ENCODE data around the gene TCAF2.
"Not testable (repeated sequence)": the region's sequence is repeated elsewhere in the genome, so short reads cannot be mapped to it uniquely, and the experiment has no call there.

TCAF2 gene

DNA sequence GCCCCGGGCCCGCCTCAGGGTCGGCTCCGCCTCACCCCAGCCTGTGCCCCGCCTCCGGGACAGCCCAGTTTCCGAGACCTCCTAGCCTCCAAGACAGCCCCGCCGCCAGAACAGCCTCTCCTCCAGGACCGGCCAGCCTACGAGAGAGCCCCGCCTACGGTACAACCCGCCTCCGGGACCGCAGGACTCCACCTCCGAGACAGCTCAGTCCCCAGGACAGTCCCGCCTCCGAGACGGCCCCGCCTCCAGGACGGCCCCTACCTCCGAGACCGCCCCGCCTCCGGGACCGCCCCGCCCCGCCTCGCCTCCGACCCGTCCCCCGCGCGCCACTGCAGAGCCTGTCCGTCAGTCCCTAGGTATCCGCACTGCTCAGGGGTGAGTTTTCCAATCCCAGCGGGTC is at the start of gene TCAF2:
Gene TCAF2 (plus strand): TSS at position 329 of the 400 bp plus-strand sequence.
- DNase-seq: not testable (repeated sequence)

DNA sequence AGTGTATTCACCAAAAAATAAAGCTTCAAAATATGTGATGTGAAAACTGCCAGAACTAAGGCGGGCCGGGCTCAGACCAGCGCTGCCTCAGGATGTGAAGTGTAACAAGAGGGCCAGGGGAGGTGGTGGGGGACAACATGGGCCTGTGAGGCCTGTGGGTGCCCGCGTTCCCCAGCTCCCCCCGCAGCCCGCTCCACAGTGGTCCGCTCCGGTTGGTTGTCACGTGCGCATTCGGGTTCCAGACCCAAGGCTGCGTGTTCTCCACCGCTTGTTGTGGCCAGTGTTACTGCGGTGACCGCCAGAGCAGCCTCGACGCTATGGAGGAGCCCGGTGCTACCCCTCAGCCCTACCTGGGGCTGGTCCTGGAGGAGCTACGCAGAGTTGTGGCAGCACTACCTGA is 49.3 kb upstream of the TCAF2 start, which contains the start of gene CTAGE15:
Gene CTAGE15 (plus strand): TSS at position 301 of the 400 bp plus-strand sequence. CDS start 17 bp downstream, at position 318.
- DNase-seq: not testable (repeated sequence)

DNA sequence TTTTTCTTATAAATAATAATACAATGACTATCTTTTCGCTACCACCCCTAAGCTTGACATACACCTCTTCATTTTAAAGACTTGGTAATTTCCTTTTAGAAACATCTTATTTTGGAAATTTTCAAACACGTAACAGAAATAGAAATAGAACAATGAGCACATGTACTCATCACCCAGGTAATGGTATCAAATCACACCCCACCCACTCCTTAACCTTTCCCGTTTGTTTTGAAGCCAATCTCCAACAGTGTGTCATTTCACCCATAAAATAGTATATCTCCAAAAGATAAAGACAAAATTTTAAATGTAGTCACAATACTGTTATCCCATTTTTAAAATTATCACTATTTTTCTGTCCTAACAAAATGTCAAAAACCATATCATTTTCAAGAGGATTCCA is 32.6 kb upstream of the TCAF2 start:
- not testable (repeated sequence) for DNase-seq

DNA sequence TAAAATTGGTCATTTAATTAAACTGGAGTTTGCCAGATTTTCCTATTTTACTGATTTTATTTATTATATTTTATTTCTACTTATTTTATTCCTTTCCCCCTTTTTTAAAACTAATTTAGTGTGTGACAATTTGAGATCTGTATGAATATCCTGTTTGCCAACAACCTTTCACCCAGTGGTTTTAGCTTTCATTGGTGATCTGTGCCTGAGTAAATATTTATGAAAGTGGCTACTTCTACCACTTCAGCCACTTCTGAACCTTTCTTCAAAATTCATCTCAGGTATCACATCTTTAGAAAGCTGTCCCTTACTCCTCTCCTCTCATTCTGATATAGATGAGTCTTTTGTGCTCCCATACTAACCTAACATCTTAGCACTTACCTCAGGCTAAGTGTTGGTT is 30.9 kb upstream of the TCAF2 start:
- DNase-seq: not testable (repeated sequence)

DNA sequence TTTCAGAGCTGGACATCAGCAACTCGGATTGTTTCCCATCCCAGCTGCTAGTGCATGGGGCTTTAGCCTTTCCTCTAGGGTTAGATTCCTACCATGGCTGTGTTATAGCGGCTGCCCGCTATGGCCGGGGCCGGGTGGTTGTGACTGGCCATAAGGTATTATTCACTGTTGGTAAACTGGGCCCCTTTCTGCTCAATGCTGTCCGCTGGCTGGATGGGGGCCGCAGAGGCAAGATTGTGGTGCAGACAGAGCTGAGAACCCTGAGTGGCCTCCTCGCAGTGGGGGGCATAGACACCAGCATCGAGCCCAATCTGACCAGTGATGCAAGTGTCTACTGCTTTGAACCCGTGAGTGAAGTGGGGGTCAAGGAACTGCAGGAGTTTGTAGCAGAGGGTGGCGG is 22.7 kb upstream of the TCAF2 start:
- not testable (repeated sequence) for DNase-seq

DNA sequence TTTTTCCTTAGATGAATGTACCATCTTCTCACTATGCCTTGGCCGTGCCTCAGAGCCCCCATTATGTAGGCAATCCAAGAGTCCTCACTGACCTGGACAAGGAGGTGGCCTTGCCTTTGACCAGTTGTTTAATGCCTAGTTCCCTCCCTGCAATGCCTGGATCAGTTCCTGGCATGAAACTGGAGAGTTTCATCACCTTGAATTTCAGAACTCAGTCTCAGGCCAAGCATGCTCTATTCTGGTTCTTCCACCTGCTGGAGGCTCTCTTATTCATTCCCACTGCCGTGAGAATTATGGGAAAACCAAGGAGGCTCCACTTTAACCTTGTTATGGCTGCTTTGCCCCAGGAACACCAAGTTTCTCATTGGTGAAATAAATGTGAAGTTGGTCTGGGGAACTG is 17.2 kb upstream of the TCAF2 start:
- DNase-seq: not testable (repeated sequence)

DNA sequence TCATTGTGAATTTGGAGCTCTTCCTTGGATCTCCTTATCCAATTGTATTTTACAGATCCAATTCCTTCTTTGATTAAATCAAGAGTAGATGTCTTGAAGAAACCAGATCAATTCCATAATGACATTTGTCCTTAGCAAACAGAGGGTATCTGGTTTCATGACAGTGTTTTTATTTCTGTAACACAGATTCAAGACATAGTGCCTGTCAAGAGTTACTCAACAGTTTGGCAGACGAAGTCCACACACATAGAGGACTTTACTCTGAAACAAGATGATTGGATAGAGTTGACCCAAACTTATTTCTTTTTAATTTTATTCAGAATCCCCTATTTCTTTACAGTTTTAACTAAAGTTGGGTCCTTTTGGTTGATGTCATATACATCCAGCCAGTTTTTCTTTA is 14.7 kb upstream of the TCAF2 start:
- DNase-seq: not testable (repeated sequence)

DNA sequence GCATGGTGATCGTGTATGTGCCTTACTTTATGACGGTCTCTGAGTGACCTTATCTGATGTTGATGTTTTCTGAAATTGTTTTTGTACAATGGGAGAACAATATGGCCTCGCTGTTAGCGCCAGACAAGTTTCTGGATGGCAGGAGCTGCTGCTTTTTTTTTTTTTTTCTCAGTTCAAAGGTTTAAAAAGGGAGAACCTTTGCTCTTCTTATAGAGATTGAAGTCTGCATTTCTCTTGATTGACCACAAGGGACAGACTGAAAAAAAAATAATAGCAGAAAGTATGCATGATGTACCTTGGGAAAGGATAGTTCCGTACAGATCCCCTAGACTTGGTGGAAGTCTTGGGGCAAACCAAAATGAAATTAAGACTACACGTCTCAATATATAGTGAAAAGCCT is 5.2 kb upstream of the TCAF2 start:
- DNase-seq: not testable (repeated sequence)

DNA sequence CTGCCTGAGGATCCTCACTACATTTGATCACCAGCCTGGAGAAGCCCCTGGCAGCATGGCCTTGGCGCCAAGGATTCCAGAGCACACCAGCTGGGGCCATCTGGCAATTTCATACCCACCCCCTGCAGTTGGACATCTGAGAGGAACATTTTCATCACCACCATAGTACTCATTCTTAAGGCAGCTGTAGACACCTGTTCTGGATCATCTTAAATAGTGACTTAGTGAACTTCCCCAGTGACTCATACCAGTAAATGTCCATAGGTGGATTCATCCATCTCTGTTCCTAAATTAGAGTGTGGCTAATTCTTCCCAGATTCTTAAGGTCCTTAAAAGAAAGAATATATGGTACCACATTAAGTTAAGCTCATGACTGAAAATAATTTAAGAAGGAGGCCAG is 3.6 kb upstream of the TCAF2 start:
- DNase-seq: not testable (repeated sequence)

DNA sequence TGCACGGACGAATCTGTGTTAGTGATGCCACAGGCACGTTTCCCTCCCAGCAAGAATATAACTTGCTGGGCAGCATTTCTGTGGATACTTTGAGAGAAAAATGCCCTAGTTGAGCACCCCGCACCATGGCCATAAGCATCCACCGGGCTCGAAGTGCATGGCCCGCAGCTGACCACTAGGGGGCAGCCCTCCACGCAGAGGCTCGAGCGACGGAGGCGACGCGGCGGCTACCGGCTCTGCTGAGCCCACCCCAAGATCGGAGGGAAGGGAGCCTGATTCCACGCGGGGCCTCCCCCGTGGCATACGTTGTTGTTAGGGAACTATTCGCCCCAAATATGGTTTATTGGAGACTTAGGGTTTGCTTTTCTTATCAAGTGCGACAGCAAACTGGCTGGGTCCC is 716 bp upstream of the TCAF2 start:
- not testable (repeated sequence) for DNase-seq

DNA sequence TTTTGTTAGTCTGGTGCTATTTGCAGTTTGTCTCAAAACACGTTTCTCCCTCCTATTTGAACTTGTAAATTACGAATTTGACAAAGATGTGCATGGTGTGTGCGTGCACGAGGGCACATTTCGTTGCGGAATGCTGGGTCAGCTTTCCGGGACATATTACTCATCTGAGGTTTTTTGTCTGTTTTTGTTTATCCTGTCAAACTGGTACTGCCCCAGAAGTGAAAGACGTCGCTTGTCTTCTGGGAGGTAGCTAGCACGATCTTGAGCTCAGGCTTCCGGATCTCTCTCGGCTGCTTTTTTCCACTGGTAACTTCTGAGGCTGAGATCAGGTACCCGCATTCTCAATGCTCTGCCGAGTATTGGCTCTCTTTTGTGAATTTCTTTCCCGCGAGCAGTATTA is 401 bp downstream of the TCAF2 start:
- DNase-seq: not testable (repeated sequence)

DNA sequence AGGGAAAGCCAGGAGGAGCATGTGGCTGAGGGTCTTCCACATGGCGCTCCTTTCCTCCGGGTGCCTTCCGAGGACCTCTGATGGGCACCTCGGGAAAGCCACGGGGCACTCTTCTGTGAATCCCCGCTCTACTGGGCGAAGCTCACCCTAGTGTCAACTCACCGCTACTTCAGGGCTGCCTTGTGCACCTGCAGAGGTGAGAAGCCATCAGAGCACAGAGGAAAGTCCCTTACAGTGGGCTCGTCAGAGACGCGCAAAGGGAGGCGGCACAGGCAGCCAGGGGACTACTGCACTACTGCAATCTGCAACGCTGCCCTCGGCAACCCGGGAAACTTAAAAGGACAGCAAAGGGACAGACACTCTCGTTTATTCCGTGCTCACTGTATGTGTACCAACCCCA is 1.4 kb downstream of the TCAF2 start:
- DNase-seq: not testable (repeated sequence)

DNA sequence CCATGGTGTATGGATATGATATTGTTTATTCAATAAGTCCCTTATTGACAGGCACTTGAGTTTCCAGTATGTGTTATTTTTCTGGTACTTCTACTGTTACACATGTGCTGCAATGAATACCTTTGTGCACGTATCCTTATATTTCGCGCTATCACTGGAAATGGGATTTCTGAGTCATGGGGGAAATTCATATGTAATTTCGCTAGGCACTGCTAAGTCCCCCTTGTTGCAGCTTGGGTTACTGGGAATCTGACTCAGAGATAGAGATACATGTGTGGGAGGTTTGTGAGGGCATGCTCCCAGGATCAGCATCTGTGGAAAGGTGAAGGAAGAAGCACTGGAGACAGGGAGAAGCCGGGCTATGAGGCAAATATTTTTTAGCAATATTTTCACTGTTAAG is 9.9 kb downstream of the TCAF2 start:
- DNase-seq: not testable (repeated sequence)

DNA sequence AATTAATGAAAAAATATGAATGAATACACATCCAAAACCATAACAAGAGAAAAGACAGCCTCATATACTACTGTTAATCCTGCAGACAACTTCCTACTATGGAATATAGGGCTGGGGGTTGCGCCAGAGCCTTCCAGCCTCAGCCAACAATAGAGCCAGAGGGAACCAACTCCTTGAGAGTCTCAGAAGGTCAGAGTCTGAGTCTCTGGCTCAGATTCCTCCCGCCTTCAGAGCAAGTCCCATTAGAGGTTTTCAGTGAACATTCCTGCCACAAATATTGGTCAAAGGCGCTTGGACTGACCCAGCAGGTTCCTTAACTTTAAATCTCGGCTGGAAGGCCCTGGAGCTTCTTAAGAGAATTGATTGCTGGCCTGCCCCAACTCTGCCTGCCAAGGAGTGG is 11.7 kb downstream of the TCAF2 start:
- not testable (repeated sequence) for DNase-seq

DNA sequence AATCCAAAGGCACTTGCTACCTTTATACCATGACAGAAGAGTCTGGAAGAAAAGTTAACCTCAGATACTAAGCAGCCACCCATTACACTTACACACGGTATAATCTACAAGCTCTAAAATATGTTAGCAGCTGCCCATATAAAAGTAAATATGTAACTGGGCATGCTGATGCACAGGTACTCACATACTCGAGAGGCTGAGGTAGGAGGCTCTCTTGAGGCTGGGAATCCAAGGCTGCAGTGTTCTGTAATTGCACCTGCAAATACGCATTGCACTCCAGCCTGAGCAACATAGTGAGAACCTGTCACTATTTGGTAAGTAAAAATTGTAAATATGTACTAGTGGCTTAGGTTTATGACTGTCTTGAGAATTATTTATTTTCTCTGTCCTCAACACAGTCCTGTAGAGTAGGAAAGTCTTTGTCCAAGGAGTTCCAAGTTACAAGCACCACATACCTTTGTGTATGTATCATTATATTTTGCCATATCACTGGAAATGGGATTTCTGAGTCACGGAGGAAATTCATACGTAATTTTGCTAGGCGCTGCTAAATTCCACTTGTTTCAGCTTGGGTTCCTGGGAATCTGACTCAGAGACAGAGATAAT is 12.3 kb downstream of the TCAF2 start:
- not testable (repeated sequence) for DNase-seq

DNA sequence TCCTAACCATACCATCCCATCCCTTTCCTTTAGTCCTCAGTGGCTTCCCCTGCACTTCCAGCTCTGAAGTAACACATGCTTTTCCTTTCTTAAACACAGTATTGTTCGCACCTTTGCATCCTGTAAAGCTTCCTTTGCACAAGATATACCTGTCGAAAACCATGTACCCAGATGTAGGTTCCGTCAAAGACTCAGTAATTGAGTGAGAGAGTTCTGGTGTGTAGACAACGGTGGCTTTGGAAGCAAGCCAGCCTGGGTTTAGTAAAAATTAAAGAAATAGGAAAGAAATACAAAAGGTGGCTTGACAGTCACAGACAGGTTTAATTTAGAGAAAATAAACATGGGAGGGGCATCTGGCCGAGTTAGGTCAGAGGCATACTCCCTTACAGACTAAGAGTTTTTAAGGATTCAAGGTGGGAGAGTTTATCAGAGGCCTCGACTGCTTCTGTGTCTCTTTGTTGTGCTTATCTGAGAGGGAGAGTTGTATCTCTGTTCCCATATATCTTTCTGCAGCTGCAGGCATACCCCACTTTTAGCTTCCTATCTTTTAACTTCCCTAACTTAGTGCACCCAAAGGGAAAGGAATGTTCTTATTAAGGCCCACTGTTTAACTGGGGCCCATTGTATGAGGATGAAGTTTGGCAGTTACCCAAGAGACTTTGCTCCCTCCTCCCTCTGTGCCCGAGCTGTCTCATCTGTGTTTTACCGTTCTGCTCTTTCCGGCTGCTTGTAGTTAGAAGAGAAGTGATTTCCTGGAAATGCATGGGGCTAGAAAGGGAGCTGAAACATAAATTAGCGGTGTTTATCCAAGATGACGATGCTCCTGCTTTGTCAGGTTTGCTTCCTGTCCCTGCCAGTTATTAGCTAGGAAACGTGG is 14.8 kb downstream of the TCAF2 start:
- not testable (repeated sequence) for DNase-seq

DNA sequence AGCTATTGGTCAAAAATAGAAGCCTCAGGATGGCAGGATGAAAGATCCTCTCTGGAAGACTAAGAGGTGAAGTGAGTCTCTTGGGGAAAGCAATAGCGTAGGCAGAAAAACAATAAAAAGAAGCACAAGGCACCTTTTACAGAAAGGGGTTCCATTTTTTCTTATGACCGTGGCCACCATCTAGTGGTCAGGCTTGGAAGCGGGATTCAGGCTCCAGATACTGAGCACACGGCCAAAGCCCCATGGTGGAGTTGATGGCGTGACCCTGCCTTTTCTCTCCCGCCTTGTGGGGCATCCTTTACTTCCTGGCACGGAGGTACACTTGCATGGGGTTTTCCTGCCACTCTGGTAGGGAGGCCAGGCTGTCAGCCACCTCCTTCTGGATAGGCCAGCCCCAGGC is 18.6 kb downstream of the TCAF2 start:
- DNase-seq: not testable (repeated sequence)

DNA sequence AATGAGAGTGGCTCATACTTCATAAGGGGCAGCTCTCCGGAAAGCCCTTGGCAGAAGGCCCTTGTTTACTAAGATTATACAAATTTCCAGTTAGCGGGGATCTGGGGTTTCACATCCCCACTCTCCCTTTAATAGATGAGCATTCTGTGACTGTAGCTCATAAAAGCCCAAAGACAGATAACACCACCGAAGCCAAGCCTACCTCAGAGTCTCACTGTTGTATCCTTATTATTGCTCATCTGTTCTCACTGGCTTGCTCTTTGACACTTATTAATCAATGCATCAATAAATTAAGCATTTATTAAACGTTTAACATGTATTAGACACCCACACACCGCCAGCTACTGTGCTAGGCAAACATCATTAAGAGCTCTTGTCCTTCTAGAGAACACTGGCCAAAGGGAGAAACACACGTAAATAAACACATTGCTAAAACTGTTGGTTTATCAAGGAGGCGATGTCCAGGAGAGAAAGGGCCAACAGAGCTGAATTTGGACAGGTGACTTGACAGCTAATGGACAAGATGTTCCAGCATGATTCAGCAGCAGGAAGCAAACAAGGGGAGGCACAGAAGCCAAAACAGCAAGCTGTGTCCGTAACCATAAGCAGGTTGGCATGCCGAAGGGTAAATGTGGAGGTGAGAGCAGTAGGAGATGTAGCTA is 19.9 kb downstream of the TCAF2 start:
- DNase-seq: not testable (repeated sequence)

DNA sequence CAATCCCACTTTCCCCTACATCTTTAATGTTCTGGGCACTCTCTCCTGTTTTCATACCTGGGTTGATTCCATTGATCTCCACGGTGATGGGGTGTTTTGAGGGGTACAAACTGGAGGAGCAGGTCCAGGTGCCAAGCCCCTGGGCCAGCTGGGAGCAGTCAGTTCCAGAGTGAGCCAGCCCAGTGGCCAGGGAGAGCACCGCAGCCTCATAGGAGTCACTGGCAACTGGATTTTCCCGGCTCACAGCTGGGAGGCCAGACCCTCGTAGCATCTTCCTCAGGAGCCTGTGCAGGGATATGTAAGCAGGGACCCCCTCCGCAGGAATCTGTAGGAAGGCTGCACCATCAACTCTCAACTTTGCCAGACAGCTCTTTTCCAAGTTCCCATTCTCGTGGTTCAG is 25.8 kb downstream of the TCAF2 start:
- DNase-seq: not testable (repeated sequence)

DNA sequence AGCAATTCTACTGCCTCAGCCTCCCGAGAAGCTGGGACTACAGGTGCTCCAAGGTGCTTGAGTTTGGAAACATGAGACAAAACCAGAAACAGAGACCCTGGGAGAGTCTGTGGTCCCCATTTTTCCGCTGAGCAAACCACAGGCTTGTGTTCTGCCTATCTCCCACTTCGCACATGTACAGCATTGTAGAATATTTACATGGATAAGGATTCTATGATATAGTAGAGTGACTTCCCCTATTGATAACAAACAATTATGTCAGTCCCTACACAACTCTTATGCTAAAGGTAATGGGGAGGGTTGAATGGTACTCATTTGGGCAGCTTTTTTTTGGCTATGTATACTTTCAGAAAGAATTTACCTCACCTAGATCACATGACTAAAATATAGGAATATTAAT is 29.1 kb downstream of the TCAF2 start:
- not testable (repeated sequence) for DNase-seq

DNA sequence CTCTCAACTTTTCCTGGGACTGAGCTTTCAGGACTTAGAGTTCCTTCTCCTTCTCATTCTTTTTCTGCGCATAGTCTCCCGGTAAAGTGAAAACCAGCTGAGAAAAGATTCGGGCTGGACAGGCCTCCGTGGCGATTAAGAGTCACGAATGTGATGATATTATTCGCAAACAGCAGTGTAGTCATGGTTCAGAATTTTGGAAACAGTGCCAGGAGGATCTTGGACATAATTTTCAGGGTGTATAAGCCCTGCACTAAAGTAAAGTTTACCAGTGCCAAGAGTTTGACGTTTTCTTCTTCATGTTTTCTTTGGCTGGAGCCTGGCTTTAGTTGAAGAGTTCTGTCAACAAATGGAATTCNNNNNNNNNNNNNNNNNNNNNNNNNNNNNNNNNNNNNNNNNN is 29.7 kb downstream of the TCAF2 start:
- not testable (repeated sequence) for DNase-seq

Data from DMS53 (cell line).